Erythroblast (primary cell): ENCODE measurements around the gene NR3C2.

Experiments
- GATA1 ChIP-seq: IDR thresholded peaks from 2 replicates; pipeline ENCODE4 v1.6.1; 2011; ENCODE audit warnings: low read depth, mild to moderate bottlenecking, control low read depth, low read length, moderate library complexity
- POLR2A ChIP-seq: IDR thresholded peaks from 2 replicates; pipeline ENCODE4 v1.6.1; 2011; ENCODE audit warnings: mild to moderate bottlenecking, low read length

DNA sequence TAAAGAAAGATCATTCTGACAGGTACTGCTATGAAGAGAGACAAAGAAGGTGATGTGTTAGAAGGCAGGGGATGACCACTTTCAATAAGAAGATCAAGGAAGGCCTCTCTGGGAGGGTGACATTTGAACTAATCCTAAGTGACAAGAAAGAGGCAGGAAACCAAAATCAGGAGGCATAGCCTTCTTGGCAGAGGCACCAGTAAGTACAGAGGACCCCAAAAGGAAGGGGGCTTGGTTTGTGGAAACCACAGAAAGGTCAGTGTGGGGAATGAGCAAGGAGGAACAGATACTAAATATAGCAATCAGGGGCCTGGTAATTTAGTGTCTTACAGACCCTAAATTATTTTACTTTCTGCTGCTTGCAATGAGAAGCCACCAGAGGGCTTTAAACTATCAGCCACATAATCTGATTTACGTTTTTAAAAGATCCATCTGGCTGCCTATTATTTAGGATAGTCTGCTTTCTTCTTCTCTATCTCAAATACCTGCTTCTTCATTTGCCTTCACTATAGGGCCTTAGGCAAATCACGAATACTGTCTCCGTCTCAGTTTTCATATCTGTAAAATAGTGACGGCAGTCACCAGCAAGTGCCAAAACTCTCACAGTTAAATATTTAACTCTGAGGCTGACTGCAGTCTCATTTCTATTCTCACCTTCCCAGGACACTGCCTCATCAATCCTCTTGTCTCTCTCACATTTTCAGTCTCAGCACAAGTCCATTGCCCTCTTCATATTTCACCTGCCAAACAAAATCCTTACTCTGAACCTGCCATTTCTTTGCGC lies 16.7 kb downstream of the NR3C2 start:
- TF ChIP-seq POLR2A (no peak), GATA1 (no peak)
